HepG2 (cell line): ENCODE data around the gene AP3B1. TPM values are rescaled to one million over a fixed set of nuclear protein-coding genes. Genes with fewer than 3 reads are reported as not detected.

ENCODE experiments used
- ATAC-seq: fragments of 200-7000 bp; cut with Tn5 transposase; 3 replicates; pipeline ENCODE4 v1.9.1; 2020; ENCODE audit warnings: mild to moderate bottlenecking, moderate library complexity
- BruUV-seq: library from RNA; stranded (reverse); fragments of 400-500 nt; replicated peaks from 2 replicates; lab custom pipeline; 2021; lab: Mats Ljungman, UMichigan
- CTCF ChIA-PET: fragments of 300-600 bp; formaldehyde crosslinking; extraction: SDS; loops from one replicate; lab custom pipeline; 2021; ENCODE audit warnings: low total read pairs, inconsistent platforms, low intra/inter-chr PET ratio; lab: Yijun Ruan, JAX
- POLR2A ChIA-PET: fragments of 350-600 bp; sonication (Branson Sonifier 250); formaldehyde crosslinking; loops from one replicate; lab custom pipeline; 2020; ENCODE audit warnings: antibody characterized with exemption, inconsistent platforms; lab: Yijun Ruan, JAX
- DNase-seq: peaks from one replicate; pipeline ENCODE4 v3.0.0-alpha.2; 2015; ENCODE audit warnings: low spot score
- FAIRE-seq: peaks from 3 replicates; lab custom pipeline; 2011; peaks lifted over from hg19 to GRCh38; lab: Jason Lieb, UNC
- H2AFZ ChIP-seq: one replicate; pipeline ENCODE4 v1.6.1; 2011; ENCODE audit warnings: low read length, inconsistent platforms
- H3K27ac ChIP-seq: fragments of 300-600 bp; 3 replicates; pipeline ENCODE4 v1.8.0; 2011; ENCODE audit warnings: mixed run types, mild to moderate bottlenecking, mixed read lengths, low read length, inconsistent platforms; ENCODE audit not compliant: insufficient read depth; ENCODE audit errors: extremely low read length
- H3K27me3 ChIP-seq, 2 experiments: fragments of 200-600 bp in 1 of 2; 2 replicates in 1 of 2; 3 replicates in 1 of 2; pipeline versions ENCODE4 v1.6.0 to v1.8.0; 2011; ENCODE audit warnings: low read length in 2 of 2, mild to moderate bottlenecking in 2 of 2, moderate library complexity in 2 of 2, inconsistent platforms in 1 of 2; ENCODE audit not compliant: insufficient read depth in 2 of 2, control insufficient read depth in 1 of 2
- H3K36me3 ChIP-seq, 2 experiments: fragments of 200-600 bp in 1 of 2; replicated peaks in 1 of 2; 2 replicates in 1 of 2; 3 replicates in 1 of 2; pipeline versions ENCODE4 v1.5.1 to v1.8.0; 2011; ENCODE audit warnings: low read length in 2 of 2, inconsistent platforms in 1 of 2; ENCODE audit not compliant: insufficient read depth in 2 of 2, control insufficient read depth in 1 of 2
- H3K4me1 ChIP-seq: 2 replicates; pipeline ENCODE4 v1.5.1; 2012; ENCODE audit warnings: low read length, inconsistent platforms; ENCODE audit not compliant: insufficient read depth
- H3K4me2 ChIP-seq: 2 replicates; pipeline ENCODE4 v1.6.0; 2011; ENCODE audit warnings: low read depth, low read length, inconsistent platforms
- H3K4me3 ChIP-seq, 3 experiments: fragments of 200-600 bp in 1 of 3; sonication (generic), shearing (Covaris generic) in 1 of 3; replicated peaks in 1 of 3; 2 replicates each; pipeline ENCODE4 v1.5.1; 2011 to 2016; ENCODE audit warnings: low read length in 3 of 3, inconsistent platforms in 2 of 3, low read depth in 2 of 3, mild to moderate bottlenecking in 2 of 3, control low read depth in 1 of 3, mixed read lengths in 1 of 3; ENCODE audit not compliant: insufficient read depth in 1 of 3
- H3K79me2 ChIP-seq: one replicate; pipeline ENCODE4 v1.6.1; 2011; ENCODE audit warnings: low read length, inconsistent platforms; ENCODE audit not compliant: insufficient read depth
- H3K9ac ChIP-seq: 2 replicates; pipeline ENCODE4 v1.6.0; 2011; ENCODE audit warnings: mild to moderate bottlenecking, low read depth, low read length, inconsistent platforms; ENCODE audit not compliant: insufficient read depth
- H3K9me3 ChIP-seq: 2 replicates; pipeline ENCODE4 v1.5.1; 2012; ENCODE audit warnings: mild to moderate bottlenecking, low read length
- H4K20me1 ChIP-seq: 2 replicates; pipeline ENCODE4 v1.6.0; 2011; ENCODE audit warnings: inconsistent platforms, mild to moderate bottlenecking, low read length, moderate library complexity; ENCODE audit not compliant: insufficient read depth
- BORCS8-MEF2B ChIP-seq: sonication (generic); formaldehyde crosslinking; IDR thresholded peaks from 2 replicates; pipeline ENCODE4 v1.8.0; 2022; ENCODE audit warnings: mild to moderate bottlenecking, missing genetic modification reagents
- CTCF ChIP-seq: sonication (generic); formaldehyde crosslinking; IDR thresholded peaks from 2 replicates; pipeline ENCODE4 v1.5.0; 2020; ENCODE audit warnings: mild to moderate bottlenecking, missing genetic modification reagents, moderate library complexity
- FOXO1 ChIP-seq: sonication (generic); formaldehyde crosslinking; IDR thresholded peaks from 2 replicates; pipeline ENCODE4 v1.4.0; 2020; ENCODE audit warnings: missing genetic modification reagents
- MAFK ChIP-seq, 2 experiments: IDR thresholded peaks in 1 of 2; conservative IDR thresholded peaks in 1 of 2; 2 replicates each; pipeline ENCODE4 v1.6.1; 2011; ENCODE audit warnings: improper control_type of control experiment in 2 of 2, low read length in 2 of 2
- PPARG ChIP-seq: conservative IDR thresholded peaks from 2 replicates; pipeline ENCODE4 v1.6.1; 2016; ENCODE audit warnings: missing biosample characterization, missing genetic modification reagents
- SPEN ChIP-seq: sonication (generic); formaldehyde crosslinking; IDR thresholded peaks from 2 replicates; pipeline ENCODE4 v1.5.1; 2020; ENCODE audit warnings: low read depth, mild to moderate bottlenecking, missing genetic modification reagents
- ZNF18 ChIP-seq: sonication (generic); formaldehyde crosslinking; IDR thresholded peaks from 2 replicates; pipeline ENCODE4 v1.8.0; 2022; ENCODE audit warnings: mild to moderate bottlenecking, missing genetic modification reagents; ENCODE audit not compliant: insufficient replicate concordance
- ZNF687 ChIP-seq: sonication (generic); formaldehyde crosslinking; IDR thresholded peaks from 2 replicates; pipeline ENCODE4 v1.5.1; 2020; ENCODE audit warnings: mild to moderate bottlenecking, missing genetic modification reagents, moderate library complexity
- ZNF737 ChIP-seq: sonication (generic); formaldehyde crosslinking; IDR thresholded peaks from 2 replicates; pipeline ENCODE4 v1.5.0; 2020; ENCODE audit warnings: missing genetic modification reagents, mild to moderate bottlenecking, borderline replicate concordance
- WGBS: methylation state at CpG from one replicate; pipeline ENCODE4 v1.1.6; 2017; ENCODE audit warnings: low lambda C conversion rate; 5-methylcytosine and 5-hydroxymethylcytosine counted together
- in situ Hi-C: cut with HindIII; loops from 2 replicates; pipeline ENCODE4 v1.10.0; 2017; ENCODE audit warnings: low pct_unique_long_range_greater_than_20kb; ENCODE audit not compliant: extremely low pct_ligation_motif_present
- intact Hi-C: fragments of 100-400 bp; cut with micrococcal nuclease; formaldehyde crosslinking; loops from one replicate; pipeline ENCODE4 v1.10.0; 2022; ENCODE audit not compliant: unreplicated experiment
- polyA plus RNA-seq, 8 experiments: library from polyadenylated mRNA; depleted of rRNA in 3 of 8; stranded (reverse) in 7 of 8; unstranded in 1 of 8; fragments of >200 nt; fragmentation: Illumina TruSeq in 4 of 8; extraction: Trizol in 4 of 8; gene quantifications; 2 replicates each; pipeline versions ENCODE4 v1.2.1 to v1.2.3, GENCODE V29; 2011 to 2016; ENCODE audit warnings: low read depth in 4 of 8, missing spikeins in 1 of 8, mixed read lengths in 1 of 8; ENCODE audit not compliant: insufficient read depth in 1 of 8
- total RNA-seq, 5 experiments: library from RNA; depleted of rRNA; stranded (reverse); fragments of >200 nt; fragmentation: Illumina TruSeq; extraction: Trizol; gene quantifications; 2 replicates each; pipeline ENCODE4 v1.2.3, GENCODE V29; 2016; ENCODE audit warnings: low read depth in 1 of 5

Gene AP3B1
- total and polyA plus RNA-seq, 2 of the 13 experiments (the other 11 are each of a cell fraction or from before 2014, with no cell fraction given), result 37.7 to 51.2 TPM

GRCh38 chr5:78283105-78283504 lies 11.4 kb downstream of the AP3B1 start:
- H3K36me3 ChIP-seq, result no peaks in the 10 kb centered on the region; a peak in 2 of 5 replicates
- H3K79me2 ChIP-seq, result peaks cover 72% of the 10 kb centered on the region
- FAIRE-seq, result no peak
- TF ChIP-seq CTCF (CRISPR knock-in tag) (no peak), ZNF18 (CRISPR knock-in tag) (no peak), SPEN (CRISPR knock-in tag) (no peak), ZNF737 (CRISPR knock-in tag) (no peak), PPARG (no peak), MAFK (conservative IDR thresholded peaks at IDR 0.05 in 1 of 2, IDR thresholded peaks at IDR 0.05 in 1 of 2; ENCODE audit: low read length in 2 of 2) (no peak), FOXO1 (no peak), BORCS8-MEF2B (CRISPR knock-in tag) (no peak), ZNF687 (CRISPR knock-in tag) (no peak)
- TF ChIP-seq, all 625 proteins: peak for 0
- H3K9me3 ChIP-seq, result no peaks in the 10 kb centered on the region
- H4K20me1 ChIP-seq, result 0 out of 2 replicates have a peak, but pooled peaks cover 4% of the 10 kb centered on the region
- in situ Hi-C loops, result no loop called here
- intact Hi-C loops, result no loop called here
- peaks cover 4% of the 10 kb centered on the region; the same call in 1 of the 2 replicates for H3K4me1 ChIP-seq
- WGBS, result 97% methylated on average over 4 of the region's 4 CpGs
- BruUV-seq, result no TSS peak
- H2AFZ ChIP-seq, result no peak overlapping the region
- DNase-seq (no peak), ATAC-seq (no peak)
- CTCF ChIA-PET, result no interaction called here
- no peak overlapping the region for H3K27ac ChIP-seq
- H3K4me3 ChIP-seq, result no peak overlapping the region
- no peaks in the 10 kb centered on the region for H3K27me3 ChIP-seq
- H3K9ac ChIP-seq, result no peak overlapping the region
- POLR2A ChIA-PET, result no interaction called here
- no peak overlapping the region for H3K4me2 ChIP-seq
